Fibroblast of skin of abdomen (primary cell): ENCODE measurements around the gene NFATC4.

Experiments used
- DNase-seq: peaks from one replicate; pipeline ENCODE4 v3.0.0-alpha.2; 2013

NFATC4 gene

GRCh38 chr14:24411443-24412389, 43.7 kb downstream of the NFATC4 start:
- DNase-seq, result peak; percentile 53

GRCh38 chr14:24414077-24414476, 46.1 kb downstream of the NFATC4 start:
- DNase-seq, result no peak

GRCh38 chr14:24414732-24415420, 46.9 kb downstream of the NFATC4 start:
- no peak for DNase-seq

DNA sequence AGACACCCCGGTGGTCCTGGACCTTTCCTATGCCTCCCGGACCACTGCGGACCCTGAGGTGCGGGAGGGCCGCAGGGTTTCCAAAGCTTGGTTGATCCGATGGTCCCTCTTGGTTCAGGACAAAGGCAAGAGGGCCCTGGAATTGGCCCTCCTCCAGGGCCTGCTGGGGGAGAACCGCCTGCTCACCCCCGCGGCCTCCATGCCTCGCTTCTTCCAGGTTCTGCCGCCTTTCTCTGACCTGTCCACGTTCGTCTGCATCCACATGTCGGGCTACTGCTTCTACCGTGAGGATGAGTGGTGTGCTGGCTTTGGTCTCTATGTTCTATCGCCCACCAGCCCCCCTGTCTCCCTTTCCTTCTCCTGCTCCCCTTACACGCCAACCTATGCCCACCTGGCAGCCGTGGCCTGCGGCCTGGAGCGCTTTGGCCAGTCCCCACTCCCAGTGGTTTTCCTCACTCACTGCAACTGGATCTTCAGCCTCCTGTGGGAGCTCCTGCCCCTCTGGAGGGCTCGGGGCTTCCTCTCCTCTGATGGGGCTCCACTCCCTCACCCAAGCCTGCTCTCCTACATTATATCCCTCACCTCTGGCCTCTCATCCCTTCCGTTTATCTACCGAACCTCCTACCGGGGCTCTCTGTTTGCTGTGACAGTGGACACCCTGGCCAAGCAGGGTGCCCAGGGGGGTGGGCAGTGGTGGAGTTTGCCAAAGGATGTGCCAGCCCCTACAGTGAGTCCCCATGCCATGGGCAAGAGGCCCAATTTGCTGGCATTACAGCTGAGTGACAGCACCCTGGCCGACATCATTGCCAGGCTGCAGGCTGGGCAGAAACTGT, 47.7 kb downstream of the NFATC4 start:
- no peak for DNase-seq

DNA sequence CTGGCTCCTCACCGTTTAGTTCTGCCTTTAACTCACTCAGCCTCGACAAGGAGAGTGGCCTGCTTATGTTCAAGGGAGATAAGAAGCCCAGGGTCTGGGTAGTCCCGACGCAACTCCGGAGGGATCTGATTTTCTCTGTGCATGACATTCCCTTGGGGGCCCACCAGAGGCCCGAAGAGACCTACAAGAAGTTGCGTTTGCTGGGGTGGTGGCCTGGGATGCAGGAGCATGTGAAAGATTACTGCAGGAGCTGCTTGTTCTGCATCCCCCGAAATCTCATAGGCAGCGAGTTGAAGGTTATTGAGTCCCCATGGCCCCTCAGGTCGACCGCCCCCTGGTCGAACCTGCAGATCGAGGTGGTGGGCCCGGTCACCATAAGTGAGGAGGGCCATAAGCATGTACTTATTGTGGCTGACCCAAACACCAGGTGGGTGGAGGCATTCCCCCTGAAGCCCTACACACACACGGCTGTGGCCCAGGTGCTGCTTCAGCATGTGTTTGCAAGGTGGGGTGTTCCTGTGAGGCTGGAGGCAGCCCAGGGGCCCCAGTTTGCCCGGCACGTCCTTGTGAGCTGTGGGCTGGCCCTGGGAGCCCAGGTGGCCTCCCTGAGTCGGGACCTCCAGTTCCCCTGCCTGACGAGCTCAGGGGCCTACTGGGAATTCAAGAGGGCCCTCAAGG, 48.4 kb downstream of the NFATC4 start:
- DNase-seq, result no peak

- no peak for DNase-seq
Observed at GRCh38 chr14:24416932-24417619, 49.1 kb downstream of the NFATC4 start.

- DNase-seq, result no peak
Observed at GRCh38 chr14:24417832-24418491, 50.0 kb downstream of the NFATC4 start.

DNA sequence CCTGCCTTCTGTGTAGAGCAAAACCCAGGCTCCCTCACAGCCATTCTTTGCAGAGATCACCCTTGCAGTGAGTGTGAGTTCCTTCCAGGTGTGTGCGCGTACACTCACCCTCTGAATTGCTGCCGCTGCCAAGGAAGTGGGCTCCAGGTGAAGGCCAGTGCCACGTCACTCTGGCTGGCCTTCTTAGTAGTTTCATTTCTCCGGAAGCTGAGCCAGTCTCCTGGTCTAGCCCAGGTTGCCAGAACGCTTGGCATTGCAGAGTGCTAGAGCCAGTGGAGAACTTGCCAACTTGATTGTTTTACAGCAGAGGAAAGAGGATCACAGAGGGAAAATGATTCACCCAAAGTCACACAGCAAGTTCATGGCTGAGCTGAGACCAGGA, 50.5 kb downstream of the NFATC4 start:
- no peak for DNase-seq

DNA sequence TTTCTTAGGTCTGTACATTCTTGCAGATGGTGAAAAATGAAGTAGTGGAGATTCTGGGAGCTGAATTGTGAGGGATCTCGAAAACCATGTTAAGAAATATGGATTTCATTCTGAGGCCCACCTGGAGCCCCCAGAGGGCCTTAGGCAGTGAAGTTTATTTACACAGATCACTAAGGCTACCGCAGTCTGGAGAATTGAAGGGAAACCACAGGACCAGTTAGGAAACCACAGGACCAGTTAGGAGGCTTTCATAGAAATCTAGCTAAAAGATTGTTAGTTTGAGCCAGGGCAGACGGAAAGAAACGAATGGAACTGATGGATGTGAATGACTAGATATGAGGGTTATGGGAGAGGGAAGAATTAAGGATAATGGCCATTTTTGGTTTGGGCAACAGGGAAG, 54.3 kb downstream of the NFATC4 start:
- DNase-seq, result no peak

DNA sequence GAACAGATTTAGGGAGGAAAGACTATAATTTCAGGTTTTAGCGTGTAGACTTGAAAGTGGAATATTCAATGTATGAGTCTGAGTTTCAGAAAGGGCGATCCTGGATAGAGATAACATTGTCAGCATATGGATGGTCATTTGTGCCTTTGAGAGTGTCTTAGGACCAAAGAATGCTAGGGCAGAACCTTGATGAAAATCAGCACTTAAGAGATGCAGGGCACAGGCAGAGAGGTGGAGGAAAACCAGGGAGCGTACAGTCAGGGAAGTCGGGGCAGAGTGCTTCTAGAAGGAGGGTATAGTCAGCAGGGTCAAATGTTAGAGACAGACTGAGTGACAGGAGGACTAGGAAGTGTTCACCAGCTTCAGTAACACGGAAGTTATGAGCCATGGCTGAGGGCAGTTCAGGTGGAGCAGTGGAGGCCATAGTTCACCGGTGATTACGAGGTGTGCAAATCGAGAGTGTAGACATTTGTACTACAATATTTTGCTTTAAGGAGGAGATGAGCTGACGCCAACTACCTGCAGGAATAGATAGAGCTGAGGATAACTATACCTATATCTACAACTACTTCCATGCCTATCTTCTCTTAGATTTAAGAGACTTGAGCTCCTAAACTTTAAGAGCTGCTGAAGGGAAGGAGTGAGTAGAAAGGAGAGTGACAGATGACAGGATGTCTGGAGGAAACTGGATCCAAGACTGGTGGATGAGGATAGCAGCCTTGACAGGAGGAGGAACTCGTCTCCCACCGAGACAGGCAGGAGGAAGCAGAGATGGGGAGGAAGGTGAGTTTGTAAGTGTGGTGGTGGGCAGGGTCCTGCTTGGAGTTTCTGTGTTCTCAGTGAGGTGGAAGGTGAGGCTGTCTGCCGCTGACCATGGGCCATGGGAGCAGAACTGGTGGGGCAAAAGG, 55.0 kb downstream of the NFATC4 start:
- no peak for DNase-seq

DNA sequence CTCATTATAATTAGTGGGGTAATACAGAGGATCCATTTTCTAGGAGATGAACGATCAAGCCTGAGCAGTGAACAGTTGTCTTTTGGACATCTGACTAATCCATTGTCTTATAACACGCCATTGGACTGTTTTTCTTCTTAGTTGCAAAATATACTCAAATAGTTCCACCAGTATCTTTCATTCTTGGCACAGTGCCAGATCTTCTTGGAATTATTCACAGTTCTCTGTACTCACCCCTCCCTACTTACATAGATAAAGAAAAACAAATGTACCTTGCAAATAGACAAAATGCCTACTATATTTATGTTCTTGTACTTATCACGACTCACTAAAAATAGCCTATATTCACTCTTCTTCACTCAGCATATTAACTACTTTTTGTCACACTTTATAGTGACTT, 57.7 kb downstream of the NFATC4 start:
- DNase-seq, result peak; percentile 67

DNA sequence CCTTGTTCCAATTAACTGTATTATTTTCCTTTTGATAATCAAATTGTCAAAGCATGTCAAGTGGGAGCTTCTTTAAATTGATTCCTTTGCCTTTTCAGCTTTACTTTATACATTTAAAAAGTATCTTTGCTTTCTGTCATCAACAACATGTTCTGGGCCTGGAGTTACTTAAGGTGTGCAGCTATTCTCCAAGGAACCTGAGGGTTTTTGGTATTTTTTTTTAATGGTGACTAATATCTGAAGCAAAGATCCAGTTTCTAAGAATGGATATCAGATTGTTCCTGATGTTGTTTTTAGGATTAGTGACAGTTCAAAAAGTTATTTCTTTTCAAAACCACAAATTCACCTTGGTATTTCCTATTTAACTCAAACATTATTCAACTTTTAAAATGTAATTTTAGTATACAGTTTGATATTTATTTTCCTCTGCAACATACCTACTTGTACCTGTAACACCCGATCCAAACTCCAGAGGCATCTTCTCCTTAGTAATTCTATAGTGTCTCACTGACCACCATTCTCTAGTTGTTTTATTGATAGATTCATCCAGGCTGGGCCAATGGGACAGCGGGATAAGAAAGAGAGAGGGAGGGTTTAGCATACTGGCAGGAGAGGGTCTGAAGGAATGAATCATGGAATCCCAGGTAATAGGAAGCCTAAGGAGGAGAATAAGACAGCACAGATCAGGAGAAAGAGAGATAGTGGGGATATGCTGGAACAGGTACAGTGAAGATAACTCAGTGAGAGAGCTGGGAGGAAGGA, 58.3 kb downstream of the NFATC4 start:
- DNase-seq, result no peak

DNA sequence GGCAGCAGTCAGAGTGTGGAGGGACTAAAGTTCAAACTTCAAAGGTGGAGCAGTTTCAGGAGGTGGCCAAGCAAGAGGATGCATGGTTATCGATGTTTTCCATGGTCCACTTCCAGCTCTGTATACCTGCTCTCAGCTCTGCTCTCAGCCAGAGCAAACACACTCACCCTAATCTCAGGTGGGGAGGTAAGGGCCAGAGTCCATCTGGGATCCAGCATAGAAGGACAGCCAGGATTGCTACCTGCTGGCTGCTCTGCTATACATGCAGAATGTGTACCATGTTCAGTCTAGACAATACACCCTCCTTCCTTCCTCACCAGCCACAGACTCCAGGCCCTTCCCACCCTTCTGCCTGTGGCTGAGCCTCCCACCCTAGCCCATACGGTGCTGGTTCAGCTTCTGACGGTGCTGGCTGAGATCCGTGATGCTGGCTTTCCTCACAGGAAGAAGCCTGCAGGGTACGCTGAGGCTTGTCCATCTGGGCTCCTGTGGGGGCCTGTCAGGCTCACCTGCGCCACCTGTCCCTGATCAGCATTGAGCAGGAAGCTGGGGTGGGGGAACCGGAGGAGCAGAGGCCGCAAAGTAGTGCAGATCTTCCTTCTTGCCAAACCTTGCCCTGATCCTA, 59.0 kb downstream of the NFATC4 start:
- no peak for DNase-seq

DNA sequence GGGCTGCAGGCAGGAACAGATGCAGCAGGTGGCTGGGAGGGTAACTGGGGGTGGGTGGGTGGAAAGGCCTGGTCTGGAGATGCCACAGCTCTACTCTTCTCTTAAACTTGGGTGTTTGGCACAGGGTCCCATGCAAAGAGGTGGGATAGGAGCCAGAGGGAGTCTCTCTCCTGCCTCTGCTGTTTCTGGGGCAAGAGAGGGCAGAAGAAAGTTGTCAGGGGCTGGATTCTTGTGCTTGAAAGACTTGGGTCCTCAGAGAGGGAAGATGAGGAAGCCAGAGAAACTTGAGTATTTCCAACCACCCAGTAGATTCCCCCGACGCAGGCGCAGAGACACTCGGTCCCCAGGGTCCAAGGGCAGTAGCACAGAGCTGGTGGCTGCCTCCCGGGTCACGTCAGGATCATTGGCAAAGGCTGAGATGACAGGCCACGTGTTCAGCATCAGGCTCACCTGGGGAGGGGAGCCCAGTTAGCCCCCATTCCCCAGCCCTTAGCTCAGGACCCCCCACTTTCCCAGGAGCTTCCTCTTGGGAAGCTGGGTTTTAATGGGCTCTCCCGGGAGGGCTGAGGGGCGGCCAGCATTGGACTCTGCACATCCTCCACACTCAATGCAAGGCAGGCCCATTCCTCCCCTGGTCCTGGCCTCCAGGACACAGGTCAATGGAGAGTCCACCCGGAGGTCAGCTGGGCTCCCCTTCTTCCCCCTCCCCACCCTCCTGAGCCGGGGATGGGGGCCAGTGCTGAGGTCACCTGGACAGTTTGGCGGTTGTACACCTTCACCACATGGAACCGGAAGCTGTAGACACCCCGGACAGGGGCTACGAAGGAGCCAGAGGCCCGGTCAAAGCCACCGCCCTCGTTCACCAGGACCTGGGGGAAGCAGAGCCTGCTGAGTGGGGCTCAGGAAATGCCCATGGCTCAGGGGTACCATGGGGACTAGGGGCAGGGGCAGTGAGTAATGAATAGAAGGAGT, 59.8 kb downstream of the NFATC4 start:
- DNase-seq, result no peak

DNA sequence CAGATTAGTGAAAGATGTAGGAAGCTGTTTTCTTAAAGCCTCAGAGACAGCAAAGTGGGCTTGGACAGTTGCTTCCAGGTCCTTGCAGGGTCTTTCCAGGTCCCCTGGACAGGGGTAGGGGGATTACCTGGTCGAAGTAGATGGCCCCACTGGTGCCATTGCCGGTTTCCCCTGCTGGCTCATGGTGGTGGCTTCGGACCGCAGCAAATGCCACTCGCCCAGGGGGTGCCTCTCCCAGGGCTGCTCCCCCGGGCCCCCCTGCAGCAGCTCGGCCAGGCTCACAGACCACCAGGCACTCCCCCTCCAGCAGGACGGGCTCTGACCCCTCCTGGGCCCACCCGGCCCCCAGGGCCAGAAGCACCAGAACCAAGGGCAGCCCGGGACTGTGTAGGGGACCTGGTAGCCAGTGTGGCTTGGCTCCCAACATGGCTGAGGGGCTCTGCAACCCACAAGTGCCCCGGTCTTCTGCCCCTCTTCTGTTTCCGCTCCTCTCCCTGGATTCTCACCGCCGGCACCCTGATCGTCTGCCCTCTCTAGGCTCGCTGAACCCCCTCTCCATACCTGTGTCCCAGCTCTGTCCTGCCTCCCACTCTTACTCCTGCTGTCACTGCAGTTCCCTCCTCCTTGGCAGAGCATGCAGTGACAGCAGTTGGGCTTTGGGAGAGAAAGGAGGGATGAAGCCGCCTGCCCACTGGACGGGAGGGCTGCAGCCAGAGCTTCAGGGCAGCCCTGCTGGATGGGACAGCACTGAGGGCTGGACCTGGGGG, 60.8 kb downstream of the NFATC4 start:
- no peak for DNase-seq
